Activated naive CD8-positive, alpha-beta T cell (primary cell): ENCODE measurements around the gene RAD9A.
"Not testable (repeated sequence)": the region's sequence is repeated elsewhere in the genome, so short reads cannot be mapped to it uniquely, and the experiment has no call there.

Experiments used
- H3K27ac Mint-ChIP-seq: one replicate; pipeline ENCODE4 v1.8.0; 2021; ENCODE audit warnings: mixed read lengths
- H3K27me3 Mint-ChIP-seq: one replicate; pipeline ENCODE4 v1.8.0; 2021; ENCODE audit warnings: mixed read lengths
- H3K36me3 Mint-ChIP-seq: one replicate; pipeline ENCODE4 v1.8.0; 2021; ENCODE audit warnings: mixed read lengths
- H3K4me1 Mint-ChIP-seq: one replicate; pipeline ENCODE4 v1.8.0; 2021; ENCODE audit warnings: low read depth, mixed read lengths
- H3K4me3 Mint-ChIP-seq: one replicate; pipeline ENCODE4 v1.8.0; 2021; ENCODE audit warnings: mild to moderate bottlenecking, mixed read lengths
- H3K9me3 Mint-ChIP-seq: one replicate; pipeline ENCODE4 v1.8.0; 2021; ENCODE audit warnings: low read depth, mixed read lengths

RAD9A gene

GRCh38 chr11:67415501-67416304, 23.9 kb downstream of the RAD9A start, which contains the start of gene CARNS1:
CARNS1 (plus strand) TSS chr11:67415678; CDS start chr11:67416200, 522 bp downstream.
- Mint-ChIP-seq H3K9me3 (no peaks in the 10 kb centered on the region), H3K4me1 (peaks cover 68% of the 10 kb centered on the region), H3K4me3 (peak within 1 kb of the TSS; percentile 85), H3K27me3 (no peaks in the 10 kb centered on the region), H3K36me3 (no peaks in the 10 kb centered on the region), H3K27ac (peak within 1 kb of the TSS; percentile 97)

DNA sequence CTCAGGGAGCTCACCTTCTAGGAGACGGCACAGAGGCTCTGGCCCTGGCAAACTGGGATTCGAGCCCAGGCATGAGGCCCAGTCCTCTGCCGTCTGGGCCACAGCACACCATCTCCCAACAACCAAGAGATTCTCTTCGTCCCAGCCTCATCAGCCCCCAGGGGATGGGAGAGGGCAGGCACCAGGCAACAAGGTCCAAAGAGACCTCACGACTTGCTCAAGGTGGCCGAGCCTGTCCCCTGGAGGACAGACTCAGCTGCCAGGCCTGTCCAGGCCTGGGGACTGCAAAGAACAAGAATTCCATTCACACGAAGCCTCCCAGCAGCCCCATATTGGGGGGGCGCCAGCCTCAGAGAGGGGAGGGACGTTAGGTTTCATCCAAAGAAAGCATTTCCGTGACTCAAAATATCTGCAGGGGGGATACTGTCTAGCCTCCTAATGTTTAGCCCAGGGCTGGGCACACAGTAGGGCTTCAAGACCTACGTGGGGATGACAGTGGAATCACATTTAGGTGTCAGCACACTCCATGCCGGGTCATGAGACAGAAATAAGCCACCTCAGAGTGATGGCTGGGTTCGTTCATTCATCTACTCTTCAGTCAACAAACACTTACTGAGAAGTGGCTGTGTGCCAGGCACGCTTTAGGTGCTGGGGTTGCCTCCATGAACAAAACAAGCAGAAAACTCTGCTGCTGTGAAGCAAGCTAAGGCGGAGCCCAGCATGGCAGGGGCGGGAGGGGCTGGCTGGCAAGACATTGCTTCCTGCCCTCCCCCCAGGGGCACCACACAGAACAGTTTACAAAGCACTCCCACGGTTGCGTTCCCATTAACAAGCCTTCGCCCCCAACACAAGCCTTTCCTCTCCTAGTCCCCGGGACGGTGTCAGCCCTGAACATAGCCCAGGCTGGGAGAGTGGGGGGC, 24.9 kb downstream of the RAD9A start:
- Mint-ChIP-seq H3K27me3 (no peaks in the 10 kb centered on the region), H3K4me3 (peak overlapping the region; percentile 85), H3K4me1 (peaks cover 62% of the 10 kb centered on the region), H3K36me3 (no peaks in the 10 kb centered on the region), H3K27ac (peak overlapping the region; percentile 97), H3K9me3 (no peaks in the 10 kb centered on the region)

DNA sequence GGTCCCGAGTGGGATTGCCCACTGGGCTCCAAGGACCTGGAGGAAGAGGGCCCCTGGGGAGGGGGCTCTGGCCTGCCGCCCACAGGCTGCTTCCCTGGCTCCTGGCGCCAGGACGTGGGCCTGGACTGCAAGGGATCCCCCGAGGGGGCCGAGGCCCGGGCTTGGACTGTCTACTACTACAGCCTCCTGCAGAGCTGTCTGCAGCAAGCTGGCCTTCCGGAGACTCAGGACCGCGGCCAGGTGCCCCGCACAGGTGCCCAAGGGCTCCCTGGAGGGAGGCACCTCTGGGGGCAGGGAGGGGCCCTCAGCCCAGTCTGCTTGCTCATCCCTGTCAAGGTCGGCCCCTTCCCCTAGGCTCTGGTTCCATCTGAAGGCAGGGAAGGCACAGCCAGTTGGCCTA, 25.6 kb downstream of the RAD9A start:
- Mint-ChIP-seq H3K27ac (peak overlapping the region; percentile 85), H3K36me3 (no peaks in the 10 kb centered on the region), H3K4me3 (peak overlapping the region; percentile 85), H3K4me1 (peaks cover 54% of the 10 kb centered on the region), H3K9me3 (no peaks in the 10 kb centered on the region), H3K27me3 (no peaks in the 10 kb centered on the region)

GRCh38 chr11:67418476-67419281, 26.9 kb downstream of the RAD9A start:
- Mint-ChIP-seq H3K4me3 (peak overlapping the region; percentile 85), H3K4me1 (peaks cover 48% of the 10 kb centered on the region), H3K36me3 (no peaks in the 10 kb centered on the region), H3K27ac (peak overlapping the region; percentile 93), H3K27me3 (no peaks in the 10 kb centered on the region), H3K9me3 (no peaks in the 10 kb centered on the region)

- peak overlapping the region; percentile 85 for H3K4me3 Mint-ChIP-seq
- H3K27ac Mint-ChIP-seq = peak overlapping the region; percentile 93
- H3K36me3 Mint-ChIP-seq = no peaks in the 10 kb centered on the region
- H3K9me3 Mint-ChIP-seq = no peaks in the 10 kb centered on the region
- H3K4me1 Mint-ChIP-seq = peaks cover 46% of the 10 kb centered on the region
- H3K27me3 Mint-ChIP-seq = no peaks in the 10 kb centered on the region
These were observed 27.7 kb downstream of the RAD9A start for GRCh38 chr11:67419325-67420049.

DNA sequence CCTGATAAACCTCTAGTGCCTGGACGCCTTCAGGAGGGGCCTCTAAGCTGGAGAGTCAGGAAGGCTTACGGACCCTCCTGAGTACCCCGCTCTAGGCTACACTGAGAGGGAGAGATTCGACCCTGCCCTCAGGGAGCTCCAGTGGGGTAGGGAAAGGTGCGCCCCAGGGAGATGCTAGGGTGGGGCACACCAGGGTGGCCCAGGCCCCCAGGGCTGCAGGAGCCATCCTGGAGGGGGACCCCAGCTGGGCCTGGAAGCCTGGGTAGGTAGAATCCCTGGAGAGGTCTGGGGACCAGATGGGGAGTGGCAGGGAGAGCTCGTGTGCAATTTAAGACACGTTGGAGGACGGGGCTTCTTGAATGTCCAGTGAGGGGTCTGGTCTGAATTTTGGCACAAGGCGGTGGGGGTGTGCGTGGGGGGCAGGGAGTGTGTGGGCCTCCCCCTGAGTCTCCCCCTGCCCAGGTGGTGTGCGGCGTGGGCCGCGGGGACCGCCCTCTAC, 28.4 kb downstream of the RAD9A start:
- Mint-ChIP-seq H3K27ac (peak overlapping the region; percentile 93), H3K4me3 (peak overlapping the region; percentile 85), H3K4me1 (peaks cover 46% of the 10 kb centered on the region), H3K36me3 (no peaks in the 10 kb centered on the region), H3K27me3 (no peaks in the 10 kb centered on the region), H3K9me3 (no peaks in the 10 kb centered on the region)

DNA sequence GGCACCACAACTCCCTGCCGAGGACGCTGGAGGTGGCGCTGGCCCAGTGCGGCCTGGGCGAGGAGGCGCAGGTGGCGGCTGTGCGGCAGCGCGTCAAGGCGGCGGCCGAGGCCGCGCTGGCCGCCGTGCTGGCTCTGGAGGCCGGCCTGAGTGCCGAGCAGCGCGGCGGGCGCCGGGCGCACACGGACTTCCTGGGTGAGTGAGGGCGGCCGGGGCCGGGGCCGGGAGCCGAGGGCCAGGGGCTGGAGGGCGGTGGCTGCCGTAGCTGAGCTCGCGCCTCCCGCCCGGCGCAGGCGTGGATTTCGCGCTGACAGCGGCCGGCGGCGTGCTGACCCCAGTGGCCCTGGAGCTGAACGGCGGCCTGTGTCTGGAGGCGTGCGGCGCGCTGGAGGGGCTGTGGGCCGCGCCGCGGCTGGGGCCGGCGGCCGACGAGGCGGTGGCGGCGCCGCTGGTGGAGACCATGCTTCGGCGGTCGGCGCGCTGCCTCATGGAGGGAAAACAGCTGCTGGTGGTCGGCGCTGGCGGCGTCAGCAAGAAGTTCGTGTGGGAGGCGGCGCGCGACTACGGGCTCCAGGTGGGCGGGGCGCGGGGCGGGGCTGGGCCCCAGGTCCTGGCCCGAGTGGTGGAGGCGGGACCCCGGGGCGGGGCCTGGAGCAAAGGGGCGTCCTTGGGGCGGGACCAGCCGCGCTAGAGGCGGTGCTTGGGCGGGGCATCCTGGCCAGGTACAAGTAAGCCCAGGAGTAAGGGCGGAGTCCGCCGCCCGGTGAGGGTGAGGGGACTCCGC, 29.1 kb downstream of the RAD9A start:
- Mint-ChIP-seq H3K36me3 (no peaks in the 10 kb centered on the region), H3K27ac (peak overlapping the region; percentile 87), H3K27me3 (no peaks in the 10 kb centered on the region), H3K9me3 (no peaks in the 10 kb centered on the region), H3K4me3 (peak overlapping the region; percentile 85), H3K4me1 (peaks cover 46% of the 10 kb centered on the region)

DNA sequence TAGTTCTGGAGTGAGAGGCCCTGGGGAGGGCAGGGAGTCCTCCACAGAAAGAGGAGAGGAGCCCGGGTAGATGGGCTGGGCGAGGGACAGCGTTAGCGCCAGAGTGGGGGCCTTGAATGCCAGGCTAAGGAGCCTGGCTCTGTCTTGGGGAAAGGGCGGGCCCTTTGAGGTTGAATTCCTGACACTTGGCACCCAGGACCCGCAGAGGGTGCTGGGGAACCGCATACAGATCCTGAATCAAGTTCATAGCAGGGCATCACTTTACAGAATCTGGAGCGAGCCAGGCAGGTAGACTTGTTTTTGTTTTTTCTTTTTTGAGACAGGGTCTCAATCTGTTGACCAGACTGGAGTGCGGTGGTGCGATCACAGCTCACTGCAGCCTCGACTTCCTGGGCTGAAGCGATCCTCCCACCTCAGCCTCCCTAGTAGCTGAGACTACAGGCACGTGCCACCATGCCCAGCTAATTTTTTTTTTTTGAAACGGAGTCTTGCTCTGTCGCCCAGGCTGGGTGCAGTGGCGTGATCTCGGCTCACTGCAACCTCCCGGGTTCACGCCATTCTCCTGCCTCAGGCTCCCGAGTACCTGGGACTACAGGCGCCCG, 29.7 kb downstream of the RAD9A start:
- H3K4me3 Mint-ChIP-seq = peak overlapping the region; percentile 73
- no peaks in the 10 kb centered on the region for H3K27me3 Mint-ChIP-seq
- peak overlapping the region; percentile 87 for H3K27ac Mint-ChIP-seq
- H3K9me3 Mint-ChIP-seq = no peaks in the 10 kb centered on the region
- no peaks in the 10 kb centered on the region for H3K36me3 Mint-ChIP-seq
- peaks cover 39% of the 10 kb centered on the region for H3K4me1 Mint-ChIP-seq

GRCh38 chr11:67422891-67423290, 31.1 kb downstream of the RAD9A start:
- Mint-ChIP-seq H3K4me3 (no peak overlapping the region), H3K27ac (no peak overlapping the region), H3K27me3 (no peaks in the 10 kb centered on the region), H3K36me3 (no peaks in the 10 kb centered on the region), H3K9me3 (no peaks in the 10 kb centered on the region), H3K4me1 (peaks cover 36% of the 10 kb centered on the region)

- Mint-ChIP-seq H3K36me3 (no peaks in the 10 kb centered on the region), H3K4me3 (no peak overlapping the region), H3K27me3 (no peaks in the 10 kb centered on the region), H3K27ac (no peak overlapping the region), H3K4me1 (peaks cover 34% of the 10 kb centered on the region), H3K9me3 (no peaks in the 10 kb centered on the region)
These were observed 31.7 kb downstream of the RAD9A start for GRCh38 chr11:67423466-67423865.

DNA sequence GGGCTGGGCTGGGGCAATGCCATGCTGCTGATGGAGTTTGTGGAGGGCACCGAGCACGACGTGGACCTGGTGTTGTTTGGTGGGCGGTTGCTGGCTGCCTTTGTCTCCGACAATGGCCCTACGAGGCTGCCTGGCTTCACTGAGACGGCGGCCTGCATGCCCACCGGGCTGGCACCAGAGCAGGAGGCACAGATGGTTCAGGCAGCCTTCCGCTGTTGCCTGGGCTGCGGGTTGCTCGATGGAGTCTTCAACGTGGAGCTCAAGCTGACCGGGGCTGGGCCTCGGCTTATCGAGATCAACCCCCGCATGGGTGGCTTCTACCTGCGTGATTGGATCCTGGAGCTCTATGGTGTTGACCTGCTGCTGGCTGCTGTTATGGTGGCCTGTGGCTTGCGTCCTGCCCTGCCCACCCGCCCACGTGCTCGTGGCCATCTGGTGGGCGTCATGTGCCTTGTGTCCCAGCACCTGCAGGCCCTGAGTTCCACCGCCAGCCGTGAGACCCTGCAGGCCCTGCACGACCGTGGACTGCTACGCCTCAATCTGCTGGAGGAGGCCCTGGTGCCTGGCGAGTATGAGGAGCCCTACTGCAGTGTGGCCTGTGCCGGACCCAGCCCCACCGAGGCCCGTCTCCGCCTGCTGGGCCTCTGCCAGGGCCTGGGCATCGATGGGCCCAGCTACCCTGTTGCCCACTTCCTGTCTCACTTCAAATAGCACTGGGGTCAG, 32.3 kb downstream of the RAD9A start:
- H3K27ac Mint-ChIP-seq = no peak overlapping the region
- H3K4me3 Mint-ChIP-seq = no peak overlapping the region
- H3K27me3 Mint-ChIP-seq = no peaks in the 10 kb centered on the region
- H3K9me3 Mint-ChIP-seq = no peaks in the 10 kb centered on the region
- H3K36me3 Mint-ChIP-seq = no peaks in the 10 kb centered on the region
- H3K4me1 Mint-ChIP-seq = peaks cover 35% of the 10 kb centered on the region

- Mint-ChIP-seq H3K27ac (peak overlapping the region; percentile 96), H3K4me1 (peaks cover 46% of the 10 kb centered on the region), H3K4me3 (peak overlapping the region; percentile 97)
- H3K36me3 Mint-ChIP-seq, H3K27me3 Mint-ChIP-seq, H3K9me3 Mint-ChIP-seq: not testable (repeated sequence)
These were observed 35.6 kb downstream of the RAD9A start for GRCh38 chr11:67427364-67427859.
